Sigmoid colon (tissue), 7 donors: ENCODE measurements around the gene HEATR5A. TPM values are rescaled to one million over a fixed set of nuclear protein-coding genes. Genes with fewer than 3 reads are reported as not detected.
"Not testable (repeated sequence)": the region's sequence is repeated elsewhere in the genome, so short reads cannot be mapped to it uniquely, and the experiment has no call there.

Experiments
- DNase-seq: peaks from one replicate; pipeline ENCODE4 v3.0.0-alpha.2; 2019
- H3K27ac ChIP-seq, 4 donors: fragments of 200-600 bp; sonication (generic); one replicate each; pipeline ENCODE4 v1.5.1; 2016 to 2019; ENCODE audit warnings: mild to moderate bottlenecking in 1 of 4
- H3K27me3 ChIP-seq, 3 donors: fragments of 200-600 bp; sonication (generic); one replicate each; pipeline ENCODE4 v1.5.1; 2019; ENCODE audit warnings: mild to moderate bottlenecking in 1 of 3
- H3K36me3 ChIP-seq, 4 donors: fragments of 200-600 bp; sonication (generic); one replicate each; pipeline ENCODE4 v1.5.1; 2016 to 2019
- H3K4me1 ChIP-seq, 4 donors: fragments of 200-600 bp; sonication (generic); one replicate each; pipeline ENCODE4 v1.5.1; 2017 to 2019
- H3K4me3 ChIP-seq, 4 donors: fragments of 200-600 bp; sonication (generic); one replicate each; pipeline ENCODE4 v1.5.1; 2017 to 2019; ENCODE audit warnings: mild to moderate bottlenecking in 2 of 4, moderate library complexity in 1 of 4
- H3K9me3 ChIP-seq, 4 donors: fragments of 200-600 bp in 3 of 4; sonication (generic) in 3 of 4; one replicate each; pipeline versions ENCODE4 v1.5.1 to v1.6.1; 2013 to 2019
- EP300 ChIP-seq, 4 donors: sonication (generic); formaldehyde crosslinking; IDR thresholded peaks; one replicate each; pipeline ENCODE4 v1.6.1; 2017; ENCODE audit warnings: antibody characterized with exemption in 4 of 4
- POLR2A ChIP-seq, 2 donors: fragments of 450-650 bp; IDR thresholded peaks; one replicate each; pipeline ENCODE4 v1.6.1; 2016; ENCODE audit warnings: antibody characterized with exemption in 2 of 2, mild to moderate bottlenecking in 2 of 2, moderate library complexity in 2 of 2
- POLR2AphosphoS5 ChIP-seq, 4 donors: sonication (generic); formaldehyde crosslinking; IDR thresholded peaks; one replicate each; pipeline ENCODE4 v1.6.1; 2017; ENCODE audit warnings: antibody characterized with exemption in 4 of 4
- WGBS, 2 donors: extraction: QIAGEN DNeasy Blood & Tissue Kit; methylation state at CpG; one replicate each; pipeline ENCODE4 v1.1.7; 2013; 5-methylcytosine and 5-hydroxymethylcytosine counted together
- intact Hi-C: fragments of 100-400 bp; cut with DNase I; formaldehyde crosslinking; loops from one replicate; pipeline ENCODE4 v1.15.1; 2023
- polyA plus RNA-seq, 3 donors: library from polyadenylated mRNA; stranded (reverse); fragments of 200-250 nt; gene quantifications; one replicate each; pipeline ENCODE4 v1.2.3, GENCODE V29; 2013
- total RNA-seq, 4 donors: library from RNA; depleted of rRNA; stranded (reverse); fragments of >200 nt; gene quantifications; one replicate each; pipeline ENCODE4 v1.1.0, GENCODE V29; 2016
- TF ChIP-seq, protein P1 (sequence below), 4 experiments: fragments of 450-650 bp in 3 of 4; fragments of 200-600 bp in 1 of 4; IDR thresholded peaks; one replicate each; pipeline ENCODE4 v1.5.1; 2016 to 2019; ENCODE audit warnings: antibody characterized with exemption in 4 of 4, mild to moderate bottlenecking in 3 of 4, moderate library complexity in 2 of 4
- donor health status: healthy with polysubstance abuse.
- donor health status: Bipolar disorder and iron deficiency.
- donor health status: healthy.

HEATR5A gene
- total RNA-seq = 10 to 100 TPM; 27.6 to 41.9 (median 36.0) TPM
- 10 to 100 TPM in 2 of 3 donors, 1 to 10 TPM in 1; 9.3 to 28.7 (median 10.2) TPM for polyA plus RNA-seq

DNA sequence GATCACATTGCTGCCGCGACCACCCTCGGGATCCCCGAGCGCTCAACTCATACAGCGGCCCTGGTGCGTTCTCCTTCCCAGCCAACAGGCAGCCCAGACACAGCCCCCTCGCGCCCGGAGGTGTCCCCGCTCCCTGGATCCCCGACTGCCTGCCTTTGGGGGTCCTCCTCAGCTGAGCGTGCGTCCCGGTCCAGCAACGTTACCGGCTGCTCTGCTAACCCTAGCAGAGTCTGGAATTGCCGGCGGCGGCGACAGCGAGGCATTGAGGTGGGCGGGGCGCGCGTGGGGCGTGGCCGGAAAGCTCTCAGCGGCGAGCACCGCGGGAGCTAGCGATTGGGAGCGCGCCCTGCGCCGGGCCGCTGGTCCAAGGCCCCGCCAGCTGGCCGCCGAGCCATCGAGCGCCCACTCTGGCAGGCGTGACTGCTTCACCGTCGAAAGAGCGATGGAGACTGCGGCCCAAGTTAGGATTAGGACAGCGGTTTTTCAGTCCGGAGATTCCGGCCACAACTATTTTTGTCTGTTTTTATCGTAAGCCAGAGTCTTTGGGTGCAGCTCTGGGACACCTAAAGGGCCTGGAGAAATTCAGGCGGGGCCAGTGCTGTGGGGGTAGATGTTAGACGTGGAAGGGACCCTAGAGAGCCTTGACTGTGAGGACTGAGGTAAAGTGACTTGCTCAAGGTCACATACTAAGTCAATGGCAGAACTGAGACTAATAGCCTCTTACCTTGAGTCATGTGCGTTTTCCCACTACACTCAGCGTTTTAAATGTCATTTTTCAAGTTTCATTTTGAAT lies at the start of gene HEATR5A:
TSS of gene HEATR5A (minus strand) at position 232 of the 793 bp plus-strand sequence. CDS start 17,575 bp downstream, outside the sequence.
- intact Hi-C loops = loop anchor here (2.0 to 5.0 kb wide), 2 partner anchors 36 to 142 kb away; partner anchors contain the start of genes DTD2 and NUBPL
- Histone ChIP-seq H3K27ac (peak within 1 kb of the TSS; percentile 90 to 95 (median 92)), H3K4me3 (peak within 1 kb of the TSS; percentile 86 to 100 (median 92)), H3K9me3 (no peaks in the 10 kb centered on the region), H3K4me1 (peaks cover 0 to 36% (median 22%) of the 10 kb centered on the region in 4 donors), H3K27me3 (no peaks in the 10 kb centered on the region), H3K36me3 (no peaks in the 10 kb centered on the region)
- DNase-seq = peak; percentile 97
- WGBS, 2 donors = 2% methylated on average over 56 of the region's 56 CpGs
- TF ChIP-seq POLR2A (IDR thresholded peaks at IDR 0.05) = peak; percentile 92 to 97
- TF ChIP-seq POLR2AphosphoS5 (IDR thresholded peaks at IDR 0.05) = peak; percentile 98 to 99 (median 98)
- TF ChIP-seq EP300 (IDR thresholded peaks at IDR 0.05) = no peak
- TF ChIP-seq, protein P1, sequence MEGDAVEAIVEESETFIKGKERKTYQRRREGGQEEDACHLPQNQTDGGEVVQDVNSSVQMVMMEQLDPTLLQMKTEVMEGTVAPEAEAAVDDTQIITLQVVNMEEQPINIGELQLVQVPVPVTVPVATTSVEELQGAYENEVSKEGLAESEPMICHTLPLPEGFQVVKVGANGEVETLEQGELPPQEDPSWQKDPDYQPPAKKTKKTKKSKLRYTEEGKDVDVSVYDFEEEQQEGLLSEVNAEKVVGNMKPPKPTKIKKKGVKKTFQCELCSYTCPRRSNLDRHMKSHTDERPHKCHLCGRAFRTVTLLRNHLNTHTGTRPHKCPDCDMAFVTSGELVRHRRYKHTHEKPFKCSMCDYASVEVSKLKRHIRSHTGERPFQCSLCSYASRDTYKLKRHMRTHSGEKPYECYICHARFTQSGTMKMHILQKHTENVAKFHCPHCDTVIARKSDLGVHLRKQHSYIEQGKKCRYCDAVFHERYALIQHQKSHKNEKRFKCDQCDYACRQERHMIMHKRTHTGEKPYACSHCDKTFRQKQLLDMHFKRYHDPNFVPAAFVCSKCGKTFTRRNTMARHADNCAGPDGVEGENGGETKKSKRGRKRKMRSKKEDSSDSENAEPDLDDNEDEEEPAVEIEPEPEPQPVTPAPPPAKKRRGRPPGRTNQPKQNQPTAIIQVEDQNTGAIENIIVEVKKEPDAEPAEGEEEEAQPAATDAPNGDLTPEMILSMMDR (IDR thresholded peaks at IDR 0.05) = peak in 1 of 4 experiments; percentile 19

DNA sequence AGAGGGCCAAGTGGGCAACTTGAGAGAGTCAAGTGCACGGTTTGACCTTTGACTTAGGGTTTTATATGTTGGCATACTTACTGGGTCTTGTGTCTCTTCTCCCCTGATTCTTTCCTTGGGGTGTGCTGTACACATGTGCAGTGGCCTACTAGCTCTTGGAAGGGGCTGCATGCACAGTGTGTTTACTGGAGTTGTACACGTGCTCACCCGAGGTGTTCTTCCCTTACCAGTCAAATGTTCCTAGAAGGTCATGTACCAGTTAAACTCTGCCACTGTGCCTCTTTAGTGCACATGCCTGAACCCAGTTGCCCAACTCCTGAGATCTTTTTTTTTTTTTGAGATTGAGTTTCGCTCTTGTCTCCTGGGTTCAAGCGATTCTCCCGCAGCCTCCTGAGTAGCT lies 46.2 kb upstream of the HEATR5A start:
- TF ChIP-seq POLR2A (IDR thresholded peaks at IDR 0.05) (no peak), EP300 (IDR thresholded peaks at IDR 0.05) (no peak), POLR2AphosphoS5 (IDR thresholded peaks at IDR 0.05) (no peak)
- TF ChIP-seq, protein P1 (IDR thresholded peaks at IDR 0.05) = no peak
- DNase-seq = no peak
- intact Hi-C loops = no loop called here
- Histone ChIP-seq H3K4me1 (peaks cover 0 to 11% (median 0%) of the 10 kb centered on the region in 4 donors), H3K27ac (no peak overlapping the region), H3K36me3 (no peaks in the 10 kb centered on the region), H3K27me3 (no peaks in the 10 kb centered on the region), H3K9me3 (no peaks in the 10 kb centered on the region), H3K4me3 (no peak overlapping the region)
- WGBS, 2 donors = 81 to 88% methylated on average over 6 of the region's 6 CpGs

DNA sequence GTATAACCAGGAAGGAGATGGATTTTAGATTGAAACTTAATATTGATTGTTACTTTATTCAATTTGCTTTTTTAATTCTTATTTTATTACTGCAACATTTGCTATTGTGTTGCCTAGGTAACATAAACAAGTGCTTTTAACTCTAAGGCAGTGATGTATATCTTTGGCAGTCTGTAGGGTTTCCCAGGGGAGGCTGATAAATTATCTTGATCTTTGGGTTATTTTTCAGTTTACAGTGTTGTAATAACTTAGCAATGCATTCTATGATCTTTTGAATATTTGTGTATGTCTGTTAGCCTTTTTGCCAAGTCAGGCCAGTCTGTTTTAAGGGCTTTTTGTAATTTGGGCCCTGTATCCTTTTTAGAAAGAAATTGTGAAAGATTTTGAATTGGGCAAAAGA lies 44.8 kb upstream of the HEATR5A start:
- no peak for TF ChIP-seq EP300 (IDR thresholded peaks at IDR 0.05)
- TF ChIP-seq, protein P1 (IDR thresholded peaks at IDR 0.05) = no peak
- no peak for TF ChIP-seq POLR2AphosphoS5 (IDR thresholded peaks at IDR 0.05)
- TF ChIP-seq POLR2A (IDR thresholded peaks at IDR 0.05) = no peak
- no peaks in the 10 kb centered on the region for H3K27me3 ChIP-seq
- H3K36me3 ChIP-seq = no peaks in the 10 kb centered on the region
- no peak overlapping the region for H3K4me3 ChIP-seq
- H3K4me1 ChIP-seq = peaks cover 0 to 11% (median 0%) of the 10 kb centered on the region in 4 donors
- no peaks in the 10 kb centered on the region for H3K9me3 ChIP-seq
- H3K27ac ChIP-seq = no peak overlapping the region
- intact Hi-C loops = no loop called here
- DNase-seq = no peak

DNA sequence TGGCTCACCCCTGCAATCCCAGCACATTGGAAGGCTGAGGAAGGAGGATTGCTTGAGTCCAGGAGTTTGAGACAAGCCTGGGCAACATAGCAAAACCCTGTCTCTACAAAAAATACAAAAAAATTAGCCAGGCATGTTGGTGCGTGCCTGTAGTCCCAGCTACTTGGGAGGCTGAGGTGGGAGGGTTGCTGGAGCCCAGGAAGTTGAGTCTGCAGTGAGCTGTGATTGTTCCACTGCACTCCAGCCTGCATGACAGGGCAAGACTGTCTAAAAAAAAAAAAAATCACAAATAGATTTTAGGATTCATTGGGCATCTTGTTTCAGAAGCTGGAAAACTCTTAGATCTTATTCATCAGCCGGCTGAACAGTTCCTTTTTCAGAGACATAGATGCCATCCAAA lies 42.1 kb upstream of the HEATR5A start:
- H3K27ac ChIP-seq, intact Hi-C loops, H3K36me3 ChIP-seq, H3K4me3 ChIP-seq, DNase-seq, H3K27me3 ChIP-seq, H3K9me3 ChIP-seq: not testable (repeated sequence)
- 92 to 93% methylated on average over 2 of the region's 2 CpGs for WGBS, 2 donors
- peaks cover 0 to 11% (median 4%) of the 10 kb centered on the region in 4 donors for H3K4me1 ChIP-seq

DNA sequence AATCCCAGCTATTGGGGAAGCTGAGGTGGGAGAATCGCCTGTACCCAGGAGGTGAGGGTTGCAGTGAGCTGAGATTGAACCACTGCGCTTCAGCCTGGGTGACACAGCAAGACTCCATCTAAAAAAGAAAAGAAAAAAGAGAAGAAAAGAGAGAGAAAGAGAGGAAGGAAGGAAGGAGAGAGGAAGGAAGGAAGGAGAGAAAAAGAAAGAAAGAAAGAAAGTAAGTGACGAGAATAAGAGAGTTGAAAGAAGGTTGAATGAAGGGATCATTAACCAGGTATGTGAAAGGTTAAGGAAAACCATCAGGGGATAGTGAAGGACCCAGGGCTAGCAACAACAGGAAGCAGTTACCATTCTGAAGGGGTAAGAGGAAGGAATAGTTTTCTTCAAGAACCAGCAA lies 41.2 kb upstream of the HEATR5A start:
- Histone ChIP-seq H3K9me3 (no peaks in the 10 kb centered on the region), H3K27me3 (no peaks in the 10 kb centered on the region), H3K4me1 (peaks cover 0 to 11% (median 5%) of the 10 kb centered on the region in 4 donors), H3K36me3 (no peaks in the 10 kb centered on the region), H3K4me3 (no peak overlapping the region), H3K27ac (no peak overlapping the region)
- 83 to 89% methylated on average over 3 of the region's 3 CpGs for WGBS, 2 donors
- DNase-seq = no peak
- intact Hi-C loops = no loop called here
- no peak for TF ChIP-seq EP300 (IDR thresholded peaks at IDR 0.05)
- TF ChIP-seq, protein P1 (IDR thresholded peaks at IDR 0.05) = no peak
- TF ChIP-seq POLR2AphosphoS5 (IDR thresholded peaks at IDR 0.05) = no peak
- TF ChIP-seq POLR2A (IDR thresholded peaks at IDR 0.05) = no peak
